Activated CD8-positive, alpha-beta memory T cell treated with anti-CD3 and anti-CD28 coated beads for 24 hours (primary cell): ENCODE data around the gene FIP1L1.

Experiments used
- DNase-seq: peaks from one replicate; pipeline ENCODE4 v3.0.0-alpha.2; 2020

Gene FIP1L1

DNA sequence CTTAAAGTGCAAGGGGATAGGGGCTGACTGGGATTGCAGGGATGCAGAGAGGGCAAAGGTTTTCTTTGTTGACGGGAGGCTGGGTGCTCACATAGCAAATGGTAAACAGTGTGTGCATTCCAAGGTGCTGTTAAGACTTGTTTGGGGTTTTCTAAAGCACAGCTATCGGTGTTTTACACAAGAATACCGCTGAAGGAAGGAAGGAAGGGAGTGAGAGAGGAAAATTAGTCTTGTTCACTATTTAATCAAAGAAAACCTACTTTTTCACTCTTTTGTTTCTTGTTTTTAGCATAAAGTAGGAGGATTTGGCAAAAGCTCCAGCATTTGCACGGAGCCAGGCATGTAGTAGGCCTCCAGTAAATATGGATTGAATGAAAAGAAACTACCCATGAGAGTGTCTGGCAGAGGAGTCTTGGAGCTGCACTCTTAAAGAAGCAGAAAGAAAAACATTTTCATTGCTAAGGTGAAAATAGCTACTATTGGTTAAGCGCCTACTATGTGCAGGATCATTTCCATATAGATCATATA is 99.7 kb downstream of the FIP1L1 start:
- DNase-seq: no peak

DNA sequence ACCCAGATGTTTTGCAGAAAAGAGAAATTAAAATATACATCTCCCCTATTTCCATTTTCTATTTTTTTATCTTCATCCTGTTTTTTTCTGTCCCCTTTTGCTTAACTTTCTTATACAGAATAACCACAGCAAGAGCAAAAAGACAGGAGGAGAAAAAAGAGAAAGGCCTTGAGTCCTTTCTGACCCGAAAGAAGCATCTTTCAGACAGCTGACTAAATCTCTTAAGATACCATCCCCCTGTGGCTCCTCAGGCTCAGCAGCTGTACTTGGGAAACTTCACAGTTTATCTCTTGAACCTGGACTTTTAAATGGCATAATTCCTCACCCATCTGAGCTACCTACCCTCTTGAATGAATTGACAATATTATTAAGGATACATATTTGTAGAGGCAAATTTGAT is 100.2 kb downstream of the FIP1L1 start:
- no peak for DNase-seq

DNA sequence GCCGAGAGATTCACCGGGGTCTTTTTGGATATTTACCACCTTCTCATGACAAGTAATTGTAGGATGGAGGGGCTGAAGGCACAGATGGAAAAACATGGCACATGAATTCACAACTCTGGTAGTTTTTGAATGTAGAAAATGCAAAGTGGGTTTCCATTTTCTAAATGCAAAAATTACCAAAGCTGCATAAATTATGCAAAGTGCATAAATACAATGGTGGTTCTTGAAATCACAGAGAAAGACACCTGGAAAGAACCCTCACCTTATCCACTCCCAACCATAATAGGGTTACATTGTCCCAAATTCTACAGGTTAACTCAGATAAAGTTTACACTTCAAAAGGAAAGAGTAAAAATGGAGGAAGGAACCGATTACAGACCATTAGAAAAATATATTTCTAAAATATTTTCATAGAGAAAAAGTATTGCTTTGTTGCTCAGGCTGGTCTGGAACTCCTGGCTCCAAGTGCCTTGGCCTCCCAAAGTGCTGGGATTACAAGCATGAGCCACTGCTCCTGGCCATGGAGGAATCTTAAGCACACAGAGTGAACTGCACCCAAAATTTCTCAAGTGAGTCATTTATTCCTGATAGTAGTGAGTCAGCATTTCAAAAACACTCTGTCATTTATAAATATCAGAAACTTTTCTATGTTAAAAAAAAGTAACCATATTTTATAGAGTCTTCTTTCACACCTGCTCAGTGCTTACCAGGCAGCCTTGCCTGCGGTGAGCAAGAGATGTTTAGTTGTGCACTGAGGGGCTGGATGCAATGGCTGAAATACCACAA is 101.4 kb downstream of the FIP1L1 start:
- DNase-seq: no peak

DNA sequence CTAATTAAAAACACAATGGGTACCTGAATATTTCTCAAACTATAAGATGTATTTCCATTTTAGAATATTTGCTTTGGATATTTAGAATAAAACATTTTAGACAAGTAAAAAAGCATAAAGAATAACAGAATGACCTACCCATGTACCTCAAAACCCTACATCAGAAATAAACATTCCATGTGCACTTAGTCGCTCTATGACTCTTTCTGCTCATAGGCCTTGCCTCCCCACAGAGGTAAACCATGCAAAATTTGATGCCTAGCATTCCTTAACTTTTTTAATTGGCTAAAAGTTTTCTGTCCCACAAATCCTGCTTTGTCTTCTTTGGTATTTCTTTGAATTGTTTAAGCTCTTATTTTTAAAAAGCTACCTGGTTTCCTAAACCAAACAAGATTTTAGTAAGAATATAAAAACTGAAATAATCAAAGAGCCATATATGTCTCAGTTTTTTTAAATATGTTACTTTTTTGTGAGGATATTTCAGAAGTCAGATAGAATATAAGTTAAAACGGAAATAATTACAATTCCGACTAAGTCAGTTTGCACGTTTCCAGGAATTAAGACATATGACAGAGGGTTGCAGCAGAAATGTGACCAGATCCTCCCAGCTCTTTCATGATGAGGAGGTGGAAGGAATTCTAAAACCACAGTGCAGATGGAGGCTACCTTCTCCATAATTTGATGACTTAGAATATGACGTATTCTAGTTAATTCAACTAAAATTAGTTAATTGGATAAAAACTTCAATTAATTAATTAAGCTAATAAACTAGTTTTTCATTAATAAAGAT is 102.5 kb downstream of the FIP1L1 start:
- no peak for DNase-seq

DNA sequence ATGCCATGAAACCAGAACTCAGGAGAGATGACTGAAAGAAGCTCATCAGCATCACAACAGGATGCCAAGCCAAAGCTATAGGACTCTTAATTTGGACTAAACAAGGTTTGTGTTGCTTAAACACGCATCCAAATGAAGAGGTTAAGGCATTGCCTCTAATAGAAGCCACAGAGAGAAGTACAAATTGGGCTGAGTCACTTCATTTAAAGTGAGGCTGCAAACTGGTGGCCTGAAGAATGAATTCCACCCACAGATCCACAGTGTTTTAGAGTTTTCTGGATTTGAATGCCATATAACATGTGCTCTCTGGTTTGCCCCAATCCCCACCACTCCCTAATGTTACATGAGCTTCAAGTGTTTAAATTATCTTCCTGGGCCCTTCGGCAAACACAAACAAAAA is 103.5 kb downstream of the FIP1L1 start:
- DNase-seq: no peak

DNA sequence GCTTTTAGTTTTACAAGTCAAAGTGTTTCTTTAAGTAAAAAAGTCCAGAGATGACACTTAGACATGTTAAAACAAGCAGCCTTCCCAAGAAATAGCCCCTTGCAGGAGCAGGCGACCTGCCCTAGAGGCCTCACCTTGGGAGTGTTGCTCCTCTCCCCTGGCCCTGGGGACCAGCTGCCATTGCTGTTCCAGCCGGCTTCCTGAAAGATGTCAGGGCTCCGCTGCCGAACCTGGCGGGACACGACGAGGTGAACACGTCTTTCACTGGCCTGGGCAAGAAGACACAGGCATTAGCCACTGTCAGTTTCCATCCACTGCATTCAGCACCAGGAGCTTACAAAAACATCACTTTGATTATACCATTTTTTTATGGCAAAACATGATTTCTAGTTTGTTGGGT is 104.1 kb downstream of the FIP1L1 start:
- no peak for DNase-seq

DNA sequence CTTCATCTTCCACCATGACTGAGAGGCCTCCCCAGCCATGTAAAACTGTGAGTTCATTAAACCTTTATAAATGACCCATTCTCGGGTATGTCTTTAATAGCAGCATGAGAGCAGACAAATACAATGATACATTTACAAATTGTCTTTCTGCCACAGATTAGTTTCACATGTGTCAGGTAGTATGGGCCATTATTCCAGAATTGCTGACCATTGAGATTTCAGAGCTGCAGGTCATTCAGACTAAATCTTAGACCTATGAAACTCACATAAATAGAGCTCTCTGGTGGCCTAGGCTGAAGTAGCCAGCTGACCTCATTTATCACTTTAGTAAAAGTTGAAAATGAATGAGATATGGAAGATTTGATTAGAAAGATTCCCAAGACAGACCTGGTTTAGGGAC is 105.8 kb downstream of the FIP1L1 start:
- DNase-seq: no peak

DNA sequence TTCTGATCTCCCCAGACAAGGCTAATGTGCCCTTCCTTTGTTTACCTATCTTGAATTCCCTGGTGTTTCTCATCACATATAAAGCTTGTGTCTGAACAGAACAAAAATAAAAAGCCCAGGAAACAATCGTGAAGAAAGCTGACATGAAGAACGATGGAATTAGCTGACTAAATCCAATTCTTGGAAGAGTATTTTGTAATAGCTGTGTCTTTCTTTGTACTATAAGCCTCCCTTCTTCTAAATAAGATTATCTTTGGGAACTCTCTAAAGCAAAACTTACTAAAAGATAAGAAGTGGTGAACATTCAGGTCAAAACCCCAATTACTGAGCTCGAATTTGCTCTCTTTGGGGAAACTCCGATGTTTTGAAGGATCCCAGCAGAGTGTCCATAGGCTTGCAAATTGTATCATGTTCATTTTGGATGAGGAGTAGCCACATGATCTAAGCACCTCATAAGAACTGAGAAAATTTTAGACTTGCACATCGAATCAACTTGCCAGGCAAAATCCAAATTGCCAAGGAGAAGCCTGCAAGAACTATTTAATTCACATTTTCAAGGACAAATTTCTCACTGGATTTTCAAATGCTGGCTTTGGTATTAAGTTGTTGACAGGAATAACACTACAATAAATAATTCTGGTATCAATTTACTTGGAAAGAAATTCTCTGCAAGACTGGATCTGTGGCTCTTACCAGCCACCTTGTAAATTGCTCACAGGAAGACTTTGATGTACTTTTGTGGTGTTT is 107.6 kb downstream of the FIP1L1 start:
- DNase-seq: no peak

DNA sequence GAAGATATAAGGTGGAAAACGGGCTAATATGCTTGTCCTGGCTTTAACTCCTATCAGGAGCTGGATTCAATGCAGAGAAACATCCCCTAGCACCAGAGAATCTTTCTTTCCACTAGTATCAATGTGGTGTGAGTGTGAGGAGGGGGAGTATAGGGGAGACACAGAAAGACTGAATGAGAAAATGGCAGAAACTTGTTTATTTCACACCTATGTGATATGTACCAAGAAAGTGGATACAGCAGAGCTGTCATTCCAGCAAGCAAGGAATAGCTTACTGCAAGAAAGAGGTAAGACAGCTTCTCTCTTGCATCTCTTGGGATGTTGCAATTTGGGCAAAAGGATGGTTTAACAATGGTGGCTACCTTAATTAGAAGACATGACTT is 108.2 kb downstream of the FIP1L1 start:
- no peak for DNase-seq

DNA sequence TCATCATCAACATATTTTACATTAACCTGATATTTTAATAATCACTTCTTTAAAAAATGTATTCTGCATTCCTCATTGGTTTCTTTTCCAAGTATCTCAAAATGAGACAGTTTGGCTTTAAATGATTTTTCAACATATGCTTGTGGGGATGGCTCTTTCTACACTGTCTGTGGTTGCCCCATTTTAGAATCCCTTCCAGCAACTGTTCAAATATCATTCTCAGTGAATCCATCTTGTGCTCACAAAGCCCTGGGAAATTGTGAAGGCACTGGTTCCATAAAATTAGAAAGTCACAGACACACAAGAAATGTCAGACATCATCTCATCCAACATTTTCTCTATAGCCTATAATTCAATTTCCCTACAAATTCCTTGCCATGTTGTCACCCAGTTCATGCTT is 110.3 kb downstream of the FIP1L1 start:
- DNase-seq: no peak

DNA sequence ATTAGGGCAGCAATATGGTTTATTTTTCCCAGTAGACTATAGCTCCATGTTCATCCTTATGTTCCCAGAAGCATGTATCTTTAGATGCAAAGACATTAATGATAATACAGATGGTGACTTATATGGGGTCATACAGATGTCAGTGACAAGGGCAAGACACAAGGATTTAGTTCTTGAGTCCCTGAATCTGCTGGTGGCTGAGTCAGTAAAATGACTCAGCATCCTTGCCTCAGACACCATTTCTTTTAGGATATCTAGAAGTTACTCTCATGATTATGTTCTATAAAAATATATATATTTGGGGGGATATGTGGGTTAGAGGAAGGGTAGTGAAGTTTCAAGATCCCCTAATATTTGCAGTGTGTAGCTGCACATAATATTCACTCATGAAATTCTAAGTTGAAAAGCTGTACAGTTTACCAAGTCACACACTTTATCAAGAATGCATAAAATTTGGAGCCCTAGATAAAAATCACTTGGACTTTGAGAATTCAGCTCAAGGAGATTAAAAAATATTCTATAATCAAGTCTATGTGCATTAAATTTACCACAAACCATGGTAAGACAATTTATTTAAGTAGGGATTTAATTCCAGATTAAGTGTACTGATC is 111.9 kb downstream of the FIP1L1 start:
- DNase-seq: no peak

DNA sequence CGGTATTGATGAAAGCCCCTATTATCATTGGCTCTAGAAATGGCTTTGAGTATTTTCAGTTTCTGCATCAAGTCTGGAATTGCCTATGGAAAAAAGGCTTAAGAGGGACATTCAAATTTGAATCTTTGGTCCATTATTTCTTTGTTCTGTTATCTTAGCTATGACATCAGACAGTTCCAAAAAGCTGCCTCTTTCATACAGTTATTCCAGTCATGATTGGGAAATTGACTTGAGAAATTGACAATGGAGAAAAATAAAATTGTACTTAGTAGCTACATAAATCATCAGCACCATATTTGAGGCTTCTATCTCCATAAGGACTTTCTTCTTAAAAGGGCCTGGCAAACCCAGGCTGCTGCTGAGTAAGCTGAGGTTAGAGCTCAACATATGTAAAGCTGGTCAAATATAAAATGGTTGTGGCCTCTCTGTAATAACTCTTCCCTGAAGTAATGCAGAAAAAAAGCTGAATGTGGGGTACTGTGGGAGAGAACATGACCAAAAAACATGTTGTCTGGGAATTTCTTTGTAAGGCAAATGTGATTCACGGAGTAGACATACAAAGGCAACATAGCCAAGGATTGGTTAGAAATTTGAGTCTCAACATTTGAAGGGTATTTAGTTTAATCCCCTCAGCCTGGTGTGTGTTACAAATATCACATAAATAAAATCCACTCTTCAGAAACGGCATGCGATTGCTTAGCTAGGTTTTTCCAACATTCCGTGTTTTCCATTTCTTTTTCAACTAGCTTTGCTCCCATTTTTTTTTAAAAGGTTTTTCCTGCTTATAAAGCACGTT is 112.9 kb downstream of the FIP1L1 start:
- no peak for DNase-seq

DNA sequence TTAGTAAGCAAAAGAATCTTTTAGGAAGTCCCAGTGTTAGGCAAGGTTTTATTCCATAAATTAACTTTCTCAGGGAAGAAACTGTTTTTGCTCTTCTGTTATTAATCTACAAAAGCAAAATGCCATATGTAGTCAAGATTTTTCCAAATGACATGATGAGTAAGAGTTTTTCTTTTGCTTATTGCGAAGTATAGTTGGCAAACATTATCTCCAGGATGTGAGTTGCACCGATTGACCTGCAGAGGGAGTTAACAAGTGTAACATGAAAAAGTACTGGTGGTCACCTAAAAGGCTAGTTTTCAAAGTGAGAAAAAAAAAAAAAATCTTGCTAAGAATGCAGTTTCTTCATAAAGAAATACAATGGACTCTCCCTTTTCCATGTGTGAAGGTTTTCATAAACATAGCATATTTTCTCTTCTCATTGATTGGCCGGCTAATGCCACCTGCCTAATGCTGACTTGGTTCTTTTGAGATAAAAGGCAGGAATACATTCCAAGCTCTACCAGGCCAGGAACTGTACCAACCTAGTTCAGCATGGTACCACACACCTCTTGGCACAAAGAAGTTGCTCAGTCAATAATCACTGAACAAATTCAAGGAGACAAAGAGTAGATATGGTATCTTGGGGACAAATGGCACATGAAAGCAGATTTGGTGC is 113.7 kb downstream of the FIP1L1 start:
- DNase-seq: no peak

DNA sequence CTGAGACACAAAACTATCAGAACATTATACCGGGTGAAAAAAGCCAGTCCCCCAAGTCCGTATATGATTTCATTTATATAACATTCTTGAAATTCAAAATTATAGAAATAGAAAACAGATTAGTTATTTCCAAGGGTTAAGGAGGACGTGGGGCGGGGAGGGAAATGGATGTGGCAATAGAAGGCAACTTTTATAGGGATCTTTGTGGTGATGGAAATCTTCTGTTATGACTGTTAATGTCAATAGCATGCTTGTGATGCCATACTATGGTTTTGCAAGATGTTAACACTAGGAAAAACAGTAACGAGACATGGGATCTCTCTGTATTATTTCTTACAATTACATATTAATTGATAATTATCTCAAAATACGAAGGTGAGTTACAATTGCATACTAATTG is 117.4 kb downstream of the FIP1L1 start:
- no peak for DNase-seq

DNA sequence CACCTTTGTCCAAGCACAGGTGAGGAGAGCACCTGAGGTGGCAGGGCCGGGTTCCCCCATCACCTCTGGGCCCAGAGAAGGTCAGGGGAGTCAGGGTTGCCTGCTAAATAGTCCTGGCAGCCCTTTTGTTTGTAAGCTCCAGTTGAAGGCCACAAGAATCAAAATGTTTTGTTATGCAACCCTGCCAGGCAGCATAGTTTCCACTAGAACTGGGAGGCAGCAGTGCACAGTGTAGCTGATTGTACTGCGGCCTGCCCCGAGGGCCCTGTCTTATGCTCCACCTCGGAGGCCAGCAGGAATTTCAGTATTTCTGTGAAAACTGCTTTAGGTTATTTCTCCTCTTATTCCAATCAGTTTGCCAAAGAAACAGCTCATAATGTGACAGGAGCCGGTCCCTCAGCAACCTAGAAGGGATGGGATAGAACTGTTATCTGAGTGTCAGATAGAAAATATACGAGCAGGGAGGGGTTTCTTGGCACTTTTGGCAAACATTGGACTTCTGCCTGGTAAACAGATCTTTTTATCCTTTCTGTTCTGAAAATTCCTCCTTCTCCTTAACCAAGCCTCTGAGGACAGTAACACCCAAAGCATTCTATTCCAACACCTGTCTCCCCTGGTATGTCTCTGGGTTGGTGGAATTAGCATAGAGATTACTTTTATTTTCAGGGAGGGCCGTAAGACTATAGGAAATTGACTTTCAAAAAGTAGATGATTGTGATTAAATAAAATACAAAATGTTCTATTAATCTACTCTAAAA is 120.2 kb downstream of the FIP1L1 start:
- DNase-seq: no peak

DNA sequence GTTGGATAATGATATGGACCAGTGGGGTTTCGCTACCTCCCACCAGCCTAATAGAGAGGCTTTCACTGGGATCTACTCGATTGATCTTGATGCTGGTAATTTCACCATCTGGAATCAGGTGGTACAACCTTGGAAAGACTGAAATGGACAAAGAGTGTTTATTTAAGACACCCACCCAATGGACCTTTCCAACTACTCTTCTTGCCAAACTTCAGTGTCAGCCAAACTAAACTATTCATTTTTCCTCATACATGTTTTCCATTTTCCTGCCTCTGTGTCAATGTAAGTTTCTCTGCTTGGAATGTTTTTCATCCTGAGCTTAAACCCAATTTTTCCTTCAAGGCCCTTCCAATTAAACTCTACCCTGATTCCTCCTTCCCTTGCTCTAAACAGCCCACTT is 121.3 kb downstream of the FIP1L1 start:
- DNase-seq: no peak

DNA sequence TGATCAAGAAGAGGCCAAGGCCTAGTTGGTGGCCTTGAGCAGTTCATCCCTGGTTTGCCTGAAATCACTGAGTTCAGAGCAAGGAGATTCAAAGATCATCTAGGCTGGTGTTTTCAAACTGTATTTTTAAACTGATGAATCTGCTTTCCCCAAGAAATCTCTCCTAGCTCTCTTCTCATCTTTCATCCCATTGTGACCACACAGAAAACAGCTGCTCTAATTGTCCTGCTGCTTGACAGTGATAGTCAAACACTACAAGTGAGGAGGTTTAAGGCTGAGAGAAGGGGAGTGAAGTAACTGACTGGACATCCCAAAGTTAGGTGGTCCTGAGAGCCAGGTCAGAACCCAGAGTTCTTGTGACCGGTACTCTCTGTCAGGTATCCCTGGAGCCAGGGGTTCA is 122.3 kb downstream of the FIP1L1 start:
- no peak for DNase-seq

DNA sequence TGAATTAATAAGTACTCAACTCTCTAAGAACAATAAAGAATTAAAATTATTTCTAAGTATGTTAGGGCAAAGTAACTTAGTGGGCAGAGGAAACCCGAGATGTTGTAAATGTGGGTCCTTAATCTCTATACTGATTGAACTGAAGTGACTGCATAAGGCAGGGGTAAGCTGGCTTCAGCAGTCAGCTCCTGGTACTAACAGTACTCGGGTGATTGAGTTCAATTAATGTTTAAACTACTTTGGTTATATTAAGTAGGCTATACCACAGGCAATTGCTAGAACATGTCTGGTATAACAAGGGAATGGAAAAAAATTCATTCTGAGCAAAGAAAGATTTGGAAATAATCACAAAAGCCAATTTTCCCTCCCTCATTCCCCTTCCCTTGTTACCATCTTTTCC is 123.1 kb downstream of the FIP1L1 start:
- no peak for DNase-seq

DNA sequence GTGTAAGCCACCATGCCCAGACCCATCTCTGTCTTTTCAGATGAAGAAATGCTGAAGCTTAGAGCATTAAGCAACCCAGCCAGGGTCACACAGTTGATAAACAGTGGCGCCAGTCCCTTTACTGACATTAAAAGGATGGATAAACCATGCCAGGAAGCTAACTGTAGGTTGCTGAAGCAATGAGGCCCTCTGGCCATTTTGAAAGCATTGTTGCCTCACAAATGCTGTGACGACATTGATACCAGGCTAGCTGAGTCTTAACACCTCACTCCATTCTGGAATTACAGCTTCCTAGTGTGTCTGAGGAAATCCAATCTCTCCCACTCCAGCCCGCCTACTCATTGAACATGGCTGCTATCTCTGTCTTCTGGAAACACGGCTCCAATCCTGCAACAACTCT is 124.1 kb downstream of the FIP1L1 start:
- no peak for DNase-seq

DNA sequence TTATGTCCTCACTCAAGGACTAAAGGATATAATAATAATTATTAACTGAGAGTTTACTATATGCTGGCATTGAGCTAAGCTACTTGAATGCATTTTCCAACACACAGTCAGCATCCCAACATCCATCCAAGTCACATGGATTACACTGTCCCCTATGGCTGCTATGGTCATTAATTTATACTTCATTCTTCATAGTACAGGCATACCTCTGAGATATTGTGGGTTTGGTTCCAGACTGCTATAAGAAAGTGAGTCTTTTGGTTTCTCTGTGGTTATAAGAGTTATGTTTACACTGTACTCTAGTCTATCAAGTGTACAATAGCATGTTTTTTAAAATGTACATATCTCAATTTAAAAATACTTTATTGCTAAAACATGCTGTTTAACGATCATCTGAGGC is 124.7 kb downstream of the FIP1L1 start:
- DNase-seq: no peak

DNA sequence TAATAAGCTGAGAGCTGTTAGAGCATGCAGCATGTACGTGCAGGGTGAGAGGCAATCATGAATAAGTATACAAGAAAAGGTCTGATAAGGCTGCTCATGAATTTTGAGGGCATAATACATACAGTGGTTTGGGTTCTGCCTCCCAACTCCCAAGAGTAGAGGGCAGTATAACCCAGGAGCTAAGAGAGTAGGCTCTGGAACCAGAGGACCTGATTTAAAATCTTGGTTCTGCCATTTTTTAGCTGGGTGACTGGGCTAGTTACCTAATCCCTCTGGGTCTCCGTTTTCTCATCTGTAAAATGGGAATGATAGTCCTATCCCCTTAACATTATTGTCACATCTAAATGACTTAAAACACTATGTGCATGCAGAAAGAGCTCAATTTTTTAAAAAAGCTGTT is 128.5 kb downstream of the FIP1L1 start:
- no peak for DNase-seq
